Ascending aorta (tissue), 2 donors: ENCODE results near the gene CD164L2. TPM values are rescaled to one million over a fixed set of nuclear protein-coding genes. Genes with fewer than 3 reads are reported as not detected.

Source experiments
- DNase-seq, 2 donors: peaks; one replicate each; pipeline ENCODE4 v3.0.0-alpha.2; 2019; ENCODE audit warnings: low spot score in 2 of 2
- H3K27ac ChIP-seq, 2 donors: fragments of 200-600 bp; sonication (generic); one replicate each; pipeline ENCODE4 v1.5.1; 2016 to 2017; ENCODE audit warnings: mild to moderate bottlenecking in 1 of 2
- H3K27me3 ChIP-seq: fragments of 200-600 bp; sonication (generic); one replicate; pipeline ENCODE4 v1.5.1; 2017
- H3K36me3 ChIP-seq, 2 donors: fragments of 200-600 bp; sonication (generic); one replicate each; pipeline ENCODE4 v1.5.1; 2016
- H3K4me1 ChIP-seq, 2 donors: fragments of 200-600 bp; sonication (generic); one replicate each; pipeline ENCODE4 v1.5.1; 2016 to 2017; ENCODE audit warnings: mild to moderate bottlenecking in 1 of 2
- H3K4me3 ChIP-seq, 2 donors: fragments of 200-600 bp; sonication (generic); one replicate each; pipeline ENCODE4 v1.5.1; 2016 to 2017; ENCODE audit warnings: mild to moderate bottlenecking in 1 of 2
- H3K9me3 ChIP-seq, 2 donors: fragments of 200-600 bp; sonication (generic); one replicate each; pipeline ENCODE4 v1.5.1; 2016
- intact Hi-C: fragments of 100-400 bp; cut with DNase I; formaldehyde crosslinking; loops from one replicate; pipeline ENCODE4 v1.15.1; 2023
- total RNA-seq: library from RNA; depleted of rRNA; stranded (reverse); fragments of >200 nt; gene quantifications from one replicate; pipeline ENCODE4 v1.1.0, GENCODE V29; 2016
- TF ChIP-seq, protein P1 (sequence below), 3 experiments: fragments of 200-600 bp in 2 of 3; fragments of 450-650 bp in 1 of 3; sonication (generic) in 2 of 3; IDR thresholded peaks; one replicate each; pipeline ENCODE4 v1.5.1; 2016 to 2019; ENCODE audit warnings: antibody characterized with exemption in 3 of 3, mild to moderate bottlenecking in 1 of 3, moderate library complexity in 1 of 3

Gene CD164L2
- total RNA-seq, 1 donor from 2014 or later: not detected

DNA sequence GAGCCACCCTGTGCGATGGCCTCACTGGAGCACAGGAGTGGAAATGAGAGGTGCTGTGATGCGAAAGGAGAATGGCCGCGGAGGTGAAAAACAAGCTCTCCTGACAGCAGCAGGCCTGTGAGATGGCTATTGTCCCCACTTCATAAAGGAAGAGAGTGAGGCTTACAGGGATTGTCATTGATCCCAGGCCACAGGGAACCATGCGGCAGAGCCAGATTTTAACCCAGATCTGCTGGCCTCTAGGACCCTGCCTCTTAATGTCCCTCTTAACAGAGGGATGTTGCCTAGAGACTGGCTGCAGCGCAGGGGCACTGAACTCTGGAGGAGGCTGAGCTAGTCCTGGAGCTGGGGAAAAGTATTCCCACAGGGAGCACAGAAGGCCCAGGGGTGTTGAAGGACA is 44.4 kb downstream of the CD164L2 start:
- TF ChIP-seq, protein P1, sequence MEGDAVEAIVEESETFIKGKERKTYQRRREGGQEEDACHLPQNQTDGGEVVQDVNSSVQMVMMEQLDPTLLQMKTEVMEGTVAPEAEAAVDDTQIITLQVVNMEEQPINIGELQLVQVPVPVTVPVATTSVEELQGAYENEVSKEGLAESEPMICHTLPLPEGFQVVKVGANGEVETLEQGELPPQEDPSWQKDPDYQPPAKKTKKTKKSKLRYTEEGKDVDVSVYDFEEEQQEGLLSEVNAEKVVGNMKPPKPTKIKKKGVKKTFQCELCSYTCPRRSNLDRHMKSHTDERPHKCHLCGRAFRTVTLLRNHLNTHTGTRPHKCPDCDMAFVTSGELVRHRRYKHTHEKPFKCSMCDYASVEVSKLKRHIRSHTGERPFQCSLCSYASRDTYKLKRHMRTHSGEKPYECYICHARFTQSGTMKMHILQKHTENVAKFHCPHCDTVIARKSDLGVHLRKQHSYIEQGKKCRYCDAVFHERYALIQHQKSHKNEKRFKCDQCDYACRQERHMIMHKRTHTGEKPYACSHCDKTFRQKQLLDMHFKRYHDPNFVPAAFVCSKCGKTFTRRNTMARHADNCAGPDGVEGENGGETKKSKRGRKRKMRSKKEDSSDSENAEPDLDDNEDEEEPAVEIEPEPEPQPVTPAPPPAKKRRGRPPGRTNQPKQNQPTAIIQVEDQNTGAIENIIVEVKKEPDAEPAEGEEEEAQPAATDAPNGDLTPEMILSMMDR (IDR thresholded peaks at IDR 0.05): no peak
- no peaks in the 10 kb centered on the region for H3K27me3 ChIP-seq
- H3K9me3 ChIP-seq: no peaks in the 10 kb centered on the region
- no peak for DNase-seq
- H3K4me1 ChIP-seq: no peaks in the 10 kb centered on the region
- intact Hi-C loops: no loop called here
- peaks cover 32 to 36% of the 10 kb centered on the region in 2 donors for H3K36me3 ChIP-seq
- H3K27ac ChIP-seq: no peak overlapping the region
- H3K4me3 ChIP-seq: no peak overlapping the region

DNA sequence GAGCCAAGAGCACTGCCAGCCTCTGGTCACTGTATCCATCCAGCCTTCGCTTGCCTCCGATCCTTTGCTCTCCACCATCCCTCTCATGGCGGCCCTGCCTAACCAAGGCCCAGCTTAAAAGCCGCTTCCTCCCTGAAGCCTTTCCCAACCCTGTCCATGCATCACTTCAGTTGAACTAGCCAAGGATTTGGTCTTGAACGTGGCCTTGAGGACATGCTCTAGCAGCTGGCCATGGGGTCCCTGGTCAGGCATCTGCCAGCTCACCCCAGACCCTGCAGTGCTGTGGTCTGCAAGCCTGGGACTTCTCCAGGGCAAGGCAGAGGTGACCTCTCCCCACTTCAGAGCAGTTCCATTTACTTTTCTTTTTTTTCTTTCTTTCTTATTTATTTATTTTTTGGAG is 46.4 kb downstream of the CD164L2 start:
- DNase-seq: no peak
- Histone ChIP-seq H3K27ac (no peak overlapping the region), H3K4me1 (no peaks in the 10 kb centered on the region), H3K4me3 (no peak overlapping the region), H3K27me3 (no peaks in the 10 kb centered on the region), H3K36me3 (peaks cover 42 to 56% of the 10 kb centered on the region in 2 donors), H3K9me3 (no peaks in the 10 kb centered on the region)
- TF ChIP-seq, protein P1 (IDR thresholded peaks at IDR 0.05): no peak
- intact Hi-C loops: no loop called here

DNA sequence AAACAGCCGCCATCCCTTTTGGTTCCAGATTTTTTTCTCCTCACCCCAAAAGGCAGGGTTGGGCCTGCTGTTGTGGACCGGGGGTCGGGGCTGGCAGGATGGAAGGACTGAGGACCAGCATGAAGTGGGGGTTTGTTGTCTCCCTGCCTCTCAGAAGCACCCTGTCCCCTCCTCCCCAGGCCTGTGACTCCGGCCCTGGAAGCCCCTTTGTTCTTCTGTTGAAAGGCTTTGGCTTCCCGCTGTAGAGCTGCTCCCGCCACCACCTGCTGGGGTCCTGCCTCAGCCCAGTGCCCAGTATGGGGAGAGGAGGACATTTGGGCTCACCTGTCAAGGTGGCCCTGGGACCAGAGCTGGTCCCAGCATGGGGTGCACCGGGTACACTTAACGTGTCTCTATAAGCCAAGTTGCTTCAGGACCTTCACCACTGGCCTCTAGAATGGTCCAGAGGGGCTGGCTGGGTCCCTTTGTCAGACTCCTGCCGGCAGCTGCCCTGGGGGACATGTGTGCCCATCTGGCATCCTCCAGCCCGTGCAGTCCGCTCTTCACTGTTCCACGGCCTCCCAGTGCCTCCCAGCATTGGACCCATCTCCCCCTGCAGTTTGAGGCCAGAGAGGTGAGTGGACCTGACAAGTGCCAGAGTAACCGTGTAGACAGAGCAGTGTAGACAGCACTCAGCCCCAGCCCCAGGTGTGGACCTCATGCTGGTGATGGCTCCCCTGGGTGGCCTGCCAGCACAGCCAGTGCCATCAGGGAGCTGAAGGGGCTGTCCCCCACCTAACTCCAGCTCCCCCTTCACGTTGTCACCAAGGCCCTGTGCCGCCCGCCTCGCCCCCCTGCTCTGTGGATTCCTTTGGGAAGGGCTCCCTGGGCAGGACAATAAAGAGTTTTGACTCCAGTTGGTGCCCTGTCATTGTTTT is 47.4 kb downstream of the CD164L2 start:
- Histone ChIP-seq H3K4me3 (no peak overlapping the region), H3K27me3 (no peaks in the 10 kb centered on the region), H3K27ac (no peak overlapping the region), H3K36me3 (peaks cover 46 to 65% of the 10 kb centered on the region in 2 donors), H3K4me1 (no peaks in the 10 kb centered on the region), H3K9me3 (no peaks in the 10 kb centered on the region)
- no peak for DNase-seq
- TF ChIP-seq, protein P1 (IDR thresholded peaks at IDR 0.05): no peak
- intact Hi-C loops: no loop called here

GRCh38 chr1:27333717-27334279 is 49.3 kb downstream of the CD164L2 start:
- TF ChIP-seq, protein P1 (IDR thresholded peaks at IDR 0.05): no peak
- Histone ChIP-seq H3K27ac (no peak overlapping the region), H3K4me1 (no peaks in the 10 kb centered on the region), H3K27me3 (no peaks in the 10 kb centered on the region), H3K9me3 (no peaks in the 10 kb centered on the region), H3K36me3 (peaks cover 50 to 68% of the 10 kb centered on the region in 2 donors), H3K4me3 (no peak overlapping the region)
- no peak for DNase-seq
- intact Hi-C loops: no loop called here

DNA sequence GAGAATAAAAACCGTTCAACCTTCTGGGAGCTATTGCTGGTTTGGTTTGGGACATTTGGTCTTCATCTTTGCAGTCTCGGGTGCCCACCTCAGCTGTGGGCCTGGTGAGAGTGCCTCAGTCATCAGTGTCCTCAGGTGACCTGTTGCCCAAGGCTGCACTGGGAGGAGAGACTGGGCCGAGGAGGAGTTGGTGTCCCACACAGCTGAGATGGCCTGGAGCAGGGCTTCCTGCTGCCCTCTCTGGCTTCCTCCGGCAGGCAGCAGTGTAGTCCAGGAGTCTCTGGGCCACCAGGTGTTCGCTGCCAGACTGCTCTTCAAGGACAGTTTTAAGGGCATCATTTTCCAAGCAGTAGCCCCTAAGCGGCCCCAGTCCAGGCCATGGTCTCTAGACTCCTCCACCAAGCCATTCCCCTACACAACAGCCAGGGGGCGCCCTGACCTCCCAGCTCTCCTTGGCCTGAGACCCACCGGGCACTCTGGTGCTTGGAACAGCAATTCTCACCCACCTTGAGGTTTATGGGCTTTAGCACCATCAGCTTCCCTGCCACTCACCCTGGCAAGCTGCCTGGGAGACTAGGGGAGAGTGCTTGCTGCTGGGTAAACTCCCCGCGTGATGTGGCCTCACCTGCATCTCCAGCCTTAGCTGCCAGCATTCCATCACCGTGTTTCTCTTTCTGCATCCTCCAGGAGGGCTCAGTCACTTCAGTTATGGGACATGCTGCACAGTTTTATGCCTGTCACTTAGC is 50.4 kb downstream of the CD164L2 start:
- DNase-seq: no peak
- Histone ChIP-seq H3K36me3 (peaks cover 50 to 67% of the 10 kb centered on the region in 2 donors), H3K4me1 (no peaks in the 10 kb centered on the region), H3K9me3 (no peaks in the 10 kb centered on the region), H3K27ac (no peak overlapping the region), H3K4me3 (no peak overlapping the region), H3K27me3 (no peaks in the 10 kb centered on the region)
- intact Hi-C loops: no loop called here
- TF ChIP-seq, protein P1 (IDR thresholded peaks at IDR 0.05): peak; percentile 76 to 85 (median 84)
